HepG2 (cell line): ENCODE data around the gene MAP2K5. TPM values are rescaled to one million over a fixed set of nuclear protein-coding genes. Genes with fewer than 3 reads are reported as not detected.

Source experiments
- CHD4 ChIP-seq: fragments of 200-600 bp; sonication (generic); IDR thresholded peaks from 2 replicates; pipeline ENCODE4 v1.7.0; 2017; ENCODE audit warnings: mild to moderate bottlenecking, low read length, borderline replicate concordance
- FOXM1 ChIP-seq: sonication (generic); formaldehyde crosslinking; IDR thresholded peaks from 2 replicates; pipeline ENCODE4 v1.5.0; 2020; ENCODE audit warnings: missing genetic modification reagents
- KDM5A ChIP-seq: fragments of 200-600 bp; sonication (generic); IDR thresholded peaks from 2 replicates; pipeline ENCODE4 v1.7.0; 2018; ENCODE audit warnings: antibody characterized with exemption, mild to moderate bottlenecking, low read length, borderline replicate concordance
- KLF15 ChIP-seq: sonication (generic); formaldehyde crosslinking; IDR thresholded peaks from 2 replicates; pipeline ENCODE4 v1.8.1; 2023; ENCODE audit warnings: borderline replicate concordance, mild to moderate bottlenecking, inconsistent platforms, missing genetic modification reagents, mixed read lengths
- KMT2A ChIP-seq: sonication (generic); formaldehyde crosslinking; IDR thresholded peaks from 2 replicates; pipeline ENCODE4 v1.4.0; 2020; ENCODE audit warnings: missing genetic modification reagents
- NAIF1 ChIP-seq: sonication (generic); formaldehyde crosslinking; IDR thresholded peaks from 2 replicates; pipeline ENCODE4 v1.5.0; 2020; ENCODE audit warnings: mild to moderate bottlenecking, missing genetic modification reagents, borderline replicate concordance
- NCOA5 ChIP-seq: sonication (generic); formaldehyde crosslinking; IDR thresholded peaks from 2 replicates; pipeline ENCODE4 v1.4.0; 2020; ENCODE audit warnings: missing genetic modification reagents
- PAF1 ChIP-seq: IDR thresholded peaks from 2 replicates; pipeline ENCODE4 v1.6.1; 2016; ENCODE audit warnings: missing genetic modification reagents, missing compliant biosample characterization
- PAX8 ChIP-seq: sonication (generic); formaldehyde crosslinking; IDR thresholded peaks from 2 replicates; pipeline ENCODE4 v1.8.0; 2022; ENCODE audit warnings: mild to moderate bottlenecking, missing genetic modification reagents, borderline replicate concordance
- PAXIP1 ChIP-seq: sonication (generic); formaldehyde crosslinking; conservative IDR thresholded peaks from 2 replicates; pipeline ENCODE4 v1.4.0; 2020; ENCODE audit warnings: mild to moderate bottlenecking, missing genetic modification reagents, moderate library complexity
- RNF2 ChIP-seq: fragments of 450-650 bp; conservative IDR thresholded peaks from 2 replicates; pipeline ENCODE4 v1.6.1; 2016; ENCODE audit warnings: low read depth
- ZBTB38 ChIP-seq: sonication (generic); formaldehyde crosslinking; IDR thresholded peaks from 2 replicates; pipeline ENCODE4 v1.5.1; 2020; ENCODE audit warnings: mild to moderate bottlenecking, missing genetic modification reagents
- ZFP36L1 ChIP-seq: sonication (generic); formaldehyde crosslinking; IDR thresholded peaks from 2 replicates; pipeline ENCODE4 v1.8.0; 2022; ENCODE audit warnings: mild to moderate bottlenecking, missing genetic modification reagents, moderate library complexity
- ZFP90 ChIP-seq: sonication (generic); formaldehyde crosslinking; IDR thresholded peaks from 2 replicates; pipeline ENCODE4 v1.8.0; 2022; ENCODE audit warnings: missing genetic modification reagents, mild to moderate bottlenecking, inconsistent platforms, borderline replicate concordance
- ZNF333 ChIP-seq: sonication (generic); formaldehyde crosslinking; IDR thresholded peaks from 2 replicates; pipeline ENCODE4 v1.4.0; 2020; ENCODE audit warnings: mild to moderate bottlenecking, missing genetic modification reagents, borderline replicate concordance
- ZNF768 ChIP-seq: sonication (generic); formaldehyde crosslinking; IDR thresholded peaks from 2 replicates; pipeline ENCODE4 v1.4.0; 2020; ENCODE audit warnings: missing genetic modification reagents
- ZNF878 ChIP-seq: sonication (generic); formaldehyde crosslinking; IDR thresholded peaks from 2 replicates; pipeline ENCODE4 v1.8.1; 2023; ENCODE audit warnings: mild to moderate bottlenecking, missing genetic modification reagents, moderate library complexity
- polyA plus RNA-seq, 8 experiments: library from polyadenylated mRNA; depleted of rRNA in 3 of 8; stranded (reverse) in 7 of 8; unstranded in 1 of 8; fragments of >200 nt; fragmentation: Illumina TruSeq in 4 of 8; extraction: Trizol in 4 of 8; gene quantifications; 2 replicates each; pipeline versions ENCODE4 v1.2.1 to v1.2.3, GENCODE V29; 2011 to 2016; ENCODE audit warnings: low read depth in 4 of 8, missing spikeins in 1 of 8, mixed read lengths in 1 of 8; ENCODE audit not compliant: insufficient read depth in 1 of 8
- total RNA-seq, 5 experiments: library from RNA; depleted of rRNA; stranded (reverse); fragments of >200 nt; fragmentation: Illumina TruSeq; extraction: Trizol; gene quantifications; 2 replicates each; pipeline ENCODE4 v1.2.3, GENCODE V29; 2016; ENCODE audit warnings: low read depth in 1 of 5
- TF ChIP-seq, protein P1 (sequence below): sonication (generic); formaldehyde crosslinking; IDR thresholded peaks from 2 replicates; pipeline ENCODE4 v1.4.0; 2020; ENCODE audit warnings: mild to moderate bottlenecking, low read depth, missing genetic modification reagents
- TF ChIP-seq, protein P2 (sequence below): sonication (generic); formaldehyde crosslinking; IDR thresholded peaks from 2 replicates; pipeline ENCODE4 v1.8.0; 2022; ENCODE audit warnings: mild to moderate bottlenecking, missing genetic modification reagents, moderate library complexity
- TF ChIP-seq, protein P3 (sequence below): sonication (generic); formaldehyde crosslinking; IDR thresholded peaks from 2 replicates; pipeline ENCODE4 v1.8.1; 2022; ENCODE audit warnings: low read depth, mild to moderate bottlenecking, missing genetic modification reagents
- TF ChIP-seq, protein P4 (sequence below): sonication (generic); formaldehyde crosslinking; IDR thresholded peaks from 2 replicates; pipeline ENCODE4 v1.8.0; 2022; ENCODE audit warnings: missing genetic modification reagents, mild to moderate bottlenecking, borderline replicate concordance

The MAP2K5 gene
- total and polyA plus RNA-seq, 2 of the 13 experiments (the other 11 are each of a cell fraction or from before 2014, with no cell fraction given), result 4.0 to 4.3 TPM

GRCh38 chr15:67833710-67834511 lies 291.4 kb downstream of the MAP2K5 start (continued):
- TF ChIP-seq ZFP90 (CRISPR knock-in tag), result no peak
- no peak for TF ChIP-seq FOXM1
- TF ChIP-seq ZFP36L1 (CRISPR knock-in tag), result no peak
- TF ChIP-seq PAXIP1 (CRISPR knock-in tag), result 0 out of 2 replicates have a peak, but pooled peaks have one; percentile 28
- TF ChIP-seq KMT2A (CRISPR knock-in tag), result no peak
- no peak for TF ChIP-seq KLF15 (CRISPR knock-in tag)
- no peak for TF ChIP-seq PAF1 (CRISPR knock-in tag)
- TF ChIP-seq ZNF333, result no peak
- TF ChIP-seq, protein P1, sequence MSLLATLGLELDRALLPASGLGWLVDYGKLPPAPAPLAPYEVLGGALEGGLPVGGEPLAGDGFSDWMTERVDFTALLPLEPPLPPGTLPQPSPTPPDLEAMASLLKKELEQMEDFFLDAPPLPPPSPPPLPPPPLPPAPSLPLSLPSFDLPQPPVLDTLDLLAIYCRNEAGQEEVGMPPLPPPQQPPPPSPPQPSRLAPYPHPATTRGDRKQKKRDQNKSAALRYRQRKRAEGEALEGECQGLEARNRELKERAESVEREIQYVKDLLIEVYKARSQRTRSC (CRISPR knock-in tag), result no peak
- no peak for TF ChIP-seq CHD4
- no peak for TF ChIP-seq NAIF1
- TF ChIP-seq, protein P2, sequence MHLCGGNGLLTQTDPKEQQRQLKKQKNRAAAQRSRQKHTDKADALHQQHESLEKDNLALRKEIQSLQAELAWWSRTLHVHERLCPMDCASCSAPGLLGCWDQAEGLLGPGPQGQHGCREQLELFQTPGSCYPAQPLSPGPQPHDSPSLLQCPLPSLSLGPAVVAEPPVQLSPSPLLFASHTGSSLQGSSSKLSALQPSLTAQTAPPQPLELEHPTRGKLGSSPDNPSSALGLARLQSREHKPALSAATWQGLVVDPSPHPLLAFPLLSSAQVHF (CRISPR knock-in tag), result no peak
- TF ChIP-seq PAX8 (CRISPR knock-in tag), result no peak
- TF ChIP-seq ZNF878 (CRISPR knock-in tag), result no peak
- TF ChIP-seq ZNF768, result no peak
- TF ChIP-seq, protein P3, sequence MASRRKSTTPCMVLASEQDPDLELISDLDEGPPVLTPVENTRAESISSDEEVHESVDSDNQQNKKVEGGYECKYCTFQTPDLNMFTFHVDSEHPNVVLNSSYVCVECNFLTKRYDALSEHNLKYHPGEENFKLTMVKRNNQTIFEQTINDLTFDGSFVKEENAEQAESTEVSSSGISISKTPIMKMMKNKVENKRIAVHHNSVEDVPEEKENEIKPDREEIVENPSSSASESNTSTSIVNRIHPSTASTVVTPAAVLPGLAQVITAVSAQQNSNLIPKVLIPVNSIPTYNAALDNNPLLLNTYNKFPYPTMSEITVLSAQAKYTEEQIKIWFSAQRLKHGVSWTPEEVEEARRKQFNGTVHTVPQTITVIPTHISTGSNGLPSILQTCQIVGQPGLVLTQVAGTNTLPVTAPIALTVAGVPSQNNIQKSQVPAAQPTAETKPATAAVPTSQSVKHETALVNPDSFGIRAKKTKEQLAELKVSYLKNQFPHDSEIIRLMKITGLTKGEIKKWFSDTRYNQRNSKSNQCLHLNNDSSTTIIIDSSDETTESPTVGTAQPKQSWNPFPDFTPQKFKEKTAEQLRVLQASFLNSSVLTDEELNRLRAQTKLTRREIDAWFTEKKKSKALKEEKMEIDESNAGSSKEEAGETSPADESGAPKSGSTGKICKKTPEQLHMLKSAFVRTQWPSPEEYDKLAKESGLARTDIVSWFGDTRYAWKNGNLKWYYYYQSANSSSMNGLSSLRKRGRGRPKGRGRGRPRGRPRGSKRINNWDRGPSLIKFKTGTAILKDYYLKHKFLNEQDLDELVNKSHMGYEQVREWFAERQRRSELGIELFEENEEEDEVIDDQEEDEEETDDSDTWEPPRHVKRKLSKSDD (CRISPR knock-in tag), result no peak
- TF ChIP-seq ZBTB38 (CRISPR knock-in tag), result peak; percentile 58; the same call in 1 of the 2 replicates
- TF ChIP-seq, protein P4, sequence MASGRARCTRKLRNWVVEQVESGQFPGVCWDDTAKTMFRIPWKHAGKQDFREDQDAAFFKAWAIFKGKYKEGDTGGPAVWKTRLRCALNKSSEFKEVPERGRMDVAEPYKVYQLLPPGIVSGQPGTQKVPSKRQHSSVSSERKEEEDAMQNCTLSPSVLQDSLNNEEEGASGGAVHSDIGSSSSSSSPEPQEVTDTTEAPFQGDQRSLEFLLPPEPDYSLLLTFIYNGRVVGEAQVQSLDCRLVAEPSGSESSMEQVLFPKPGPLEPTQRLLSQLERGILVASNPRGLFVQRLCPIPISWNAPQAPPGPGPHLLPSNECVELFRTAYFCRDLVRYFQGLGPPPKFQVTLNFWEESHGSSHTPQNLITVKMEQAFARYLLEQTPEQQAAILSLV (CRISPR knock-in tag), result 0 out of 2 replicates have a peak, but pooled peaks have one; percentile 48
- no peak for TF ChIP-seq KDM5A
- no peak for TF ChIP-seq RNF2
- no peak for TF ChIP-seq NCOA5
